ENCODE results near the gene NDUFB10. TPM values are rescaled to one million over a fixed set of nuclear protein-coding genes. Genes with fewer than 3 reads are reported as not detected.

Gene NDUFB10
- total RNA-seq, 2 experiments from 2014 or later: 40.7 to 41.1 TPM

- Histone ChIP-seq H3K27me3 (ENCODE audit: control insufficient read depth in 1 of 2, insufficient read depth in 2 of 2, low read length in 2 of 2) (peaks cover 13 to 15% of the 10 kb centered on the region in 2 experiments), H3K9me3 (ENCODE audit: control insufficient read depth in 1 of 2, insufficient read depth in 1 of 2, low read length in 2 of 2) (peaks cover 0 to 18% of the 10 kb centered on the region in 2 experiments), H3K4me1 (ENCODE audit: insufficient read depth, low read length) (peaks cover 34% of the 10 kb centered on the region), H3K27ac (ENCODE audit: low read depth in 1 of 2, low read length in 2 of 2) (no peak overlapping the region), H3K36me3 (ENCODE audit: insufficient read depth, low read length) (peaks cover 12% of the 10 kb centered on the region), H3K4me3 (ENCODE audit: low read length) (peak overlapping the region; percentile 55)
- no peak overlapping the region for H3K27ac Mint-ChIP-seq
- intact Hi-C loops (cut with DNase I, micrococcal nuclease): loop anchor here in 1 of 2 experiments (5.0 kb wide), 1 partner anchor 48 kb away; the partner anchor contains the start of gene MSRB1
- H3K36me3 Mint-ChIP-seq (ENCODE audit: low read depth): peaks cover 15% of the 10 kb centered on the region
- CTCF ChIA-PET: interaction anchor here (0.6 to 3.2 kb wide), 2 partner anchors 14 to 269 kb away, joined by 4 to 17 read pairs; no protein-coding TSS in a partner anchor
- POLR2A ChIA-PET: interaction anchor here (1.3 to 5.1 kb wide), 4 partner anchors 18 to 165 kb away, joined by 4 to 55 read pairs (median 24); partner anchors contain the start of genes RPS2, TBL3 and TRAF7
- TF ChIP-seq CTCF (IDR thresholded peaks at IDR 0.05): no peak
- H3K9me3 Mint-ChIP-seq: no peaks in the 10 kb centered on the region
- DNase-seq: no peak
- H3K4me1 Mint-ChIP-seq (ENCODE audit: low read depth): peaks cover 31% of the 10 kb centered on the region
- H3K4me3 Mint-ChIP-seq: no peak overlapping the region
- ATAC-seq (ENCODE audit: poor library complexity): no peak
- peaks cover 26% of the 10 kb centered on the region for H3K27me3 Mint-ChIP-seq
These were observed 30.7 kb downstream of the NDUFB10 start for GRCh38 chr16:1990101-1990350.

- no peak for TF ChIP-seq CTCF (IDR thresholded peaks at IDR 0.05)
- H3K9me3 ChIP-seq (ENCODE audit: control insufficient read depth in 1 of 2, insufficient read depth in 1 of 2, low read length in 2 of 2): peaks cover 0 to 18% of the 10 kb centered on the region in 2 experiments
- H3K4me3 ChIP-seq (ENCODE audit: low read length): peak overlapping the region; percentile 55
- no peaks in the 10 kb centered on the region for H3K9me3 Mint-ChIP-seq
- peak overlapping the region; percentile 79 for H3K27ac Mint-ChIP-seq
- peaks cover 13 to 15% of the 10 kb centered on the region in 2 experiments for H3K27me3 ChIP-seq (ENCODE audit: control insufficient read depth in 1 of 2, insufficient read depth in 2 of 2, low read length in 2 of 2)
- H3K27me3 Mint-ChIP-seq: peaks cover 26% of the 10 kb centered on the region
- H3K27ac ChIP-seq (ENCODE audit: low read depth in 1 of 2, low read length in 2 of 2): no peak overlapping the region
- intact Hi-C loops (cut with DNase I, micrococcal nuclease): loop anchor here in 1 of 2 experiments (5.0 kb wide), 1 partner anchor 48 kb away; the partner anchor contains the start of gene MSRB1
- ChIA-PET CTCF (interaction anchor here (0.6 to 3.2 kb wide), 2 partner anchors 13 to 270 kb away, joined by 4 to 17 read pairs; no protein-coding TSS in a partner anchor), POLR2A (interaction anchor here (0.9 to 5.1 kb wide), 7 partner anchors 19 to 530 kb away, joined by 3 to 55 read pairs (median 5); partner anchors contain the start of genes AMDHD2, NTHL1, PGP and RPS2)
- peak overlapping the region; percentile 80 for H3K4me3 Mint-ChIP-seq
- peaks cover 12% of the 10 kb centered on the region for H3K36me3 Mint-ChIP-seq (ENCODE audit: low read depth)
- no peak for ATAC-seq (ENCODE audit: poor library complexity)
- H3K4me1 Mint-ChIP-seq (ENCODE audit: low read depth): peaks cover 26% of the 10 kb centered on the region
- peaks cover 9% of the 10 kb centered on the region for H3K36me3 ChIP-seq (ENCODE audit: insufficient read depth, low read length)
- DNase-seq: peak in 5 of 14 experiments; percentile 52 to 73 (median 65)
- peaks cover 29% of the 10 kb centered on the region for H3K4me1 ChIP-seq (ENCODE audit: insufficient read depth, low read length)
These were observed 31.2 kb downstream of the NDUFB10 start for GRCh38 chr16:1990351-1991134.

GRCh38 chr16:1991135-1991551 is 31.8 kb downstream of the NDUFB10 start:
- Histone ChIP-seq H3K9me3 (ENCODE audit: control insufficient read depth in 1 of 2, insufficient read depth in 1 of 2, low read length in 2 of 2) (peaks cover 0 to 18% of the 10 kb centered on the region in 2 experiments), H3K36me3 (ENCODE audit: insufficient read depth, low read length) (peaks cover 3% of the 10 kb centered on the region), H3K4me3 (ENCODE audit: low read length) (peak overlapping the region; percentile 55), H3K27me3 (ENCODE audit: control insufficient read depth in 1 of 2, insufficient read depth in 2 of 2, low read length in 2 of 2) (peaks cover 13 to 15% of the 10 kb centered on the region in 2 experiments), H3K4me1 (ENCODE audit: insufficient read depth, low read length) (peaks cover 26% of the 10 kb centered on the region), H3K27ac (ENCODE audit: low read depth in 1 of 2, low read length in 2 of 2) (no peak overlapping the region)
- ATAC-seq (ENCODE audit: poor library complexity) (peak; percentile 45), DNase-seq (peak in 10 of 14 experiments; percentile 24 to 83 (median 54))
- Mint-ChIP-seq H3K36me3 (ENCODE audit: low read depth) (peaks cover 10% of the 10 kb centered on the region), H3K9me3 (no peaks in the 10 kb centered on the region), H3K4me1 (ENCODE audit: low read depth) (peaks cover 26% of the 10 kb centered on the region), H3K27ac (peak overlapping the region; percentile 79), H3K27me3 (peaks cover 26% of the 10 kb centered on the region), H3K4me3 (peak overlapping the region; percentile 80)
- POLR2A ChIA-PET: interaction anchor here (0.9 to 5.1 kb wide), 7 partner anchors 19 to 530 kb away, joined by 3 to 55 read pairs (median 5); partner anchors contain the start of genes AMDHD2, NTHL1, PGP and RPS2
- intact Hi-C loops (cut with DNase I, micrococcal nuclease): loop anchor here in 1 of 2 experiments (5.0 kb wide), 1 partner anchor 49 kb away; the partner anchor contains the start of gene MSRB1
- no peak for TF ChIP-seq CTCF (IDR thresholded peaks at IDR 0.05)
- CTCF ChIA-PET: interaction anchor here (3.2 kb wide), 1 partner anchor 13 kb away, joined by 17 read pairs; no protein-coding TSS in a partner anchor

Measured in CD4-positive, alpha-beta T cell (primary cell).